Activated CD8-positive, alpha-beta memory T cell treated with anti-CD3 and anti-CD28 coated beads, Interleukin-2, amount 50 U/mL, for 1 hour (primary cell): ENCODE results near the gene KREMEN2.
"Not testable (repeated sequence)": the region's sequence is repeated elsewhere in the genome, so short reads cannot be mapped to it uniquely, and the experiment has no call there.

Experiments
- DNase-seq: peaks from one replicate; pipeline ENCODE4 v3.0.0-alpha.2; 2020; ENCODE audit errors: extremely low read depth

Gene KREMEN2

DNA sequence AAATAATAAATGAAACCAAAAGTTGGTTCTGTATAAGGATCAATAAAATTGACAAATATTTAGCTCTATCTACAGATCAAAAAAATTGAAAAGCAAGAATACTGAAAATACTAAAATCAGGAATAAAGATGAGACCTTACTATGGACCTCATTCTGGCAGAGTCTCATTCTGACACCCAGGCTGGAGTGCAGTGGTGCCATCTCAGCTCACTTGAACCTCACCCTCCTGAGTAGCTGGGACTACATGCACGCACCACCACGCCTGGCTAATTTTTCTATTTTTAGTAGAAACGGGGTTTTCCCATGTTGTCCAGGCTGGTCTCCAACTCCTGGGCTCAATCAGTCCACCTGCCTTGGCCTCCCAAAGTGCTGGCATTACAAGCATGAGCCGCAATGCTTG, 22.0 kb upstream of the KREMEN2 start:
- no peak for DNase-seq

DNA sequence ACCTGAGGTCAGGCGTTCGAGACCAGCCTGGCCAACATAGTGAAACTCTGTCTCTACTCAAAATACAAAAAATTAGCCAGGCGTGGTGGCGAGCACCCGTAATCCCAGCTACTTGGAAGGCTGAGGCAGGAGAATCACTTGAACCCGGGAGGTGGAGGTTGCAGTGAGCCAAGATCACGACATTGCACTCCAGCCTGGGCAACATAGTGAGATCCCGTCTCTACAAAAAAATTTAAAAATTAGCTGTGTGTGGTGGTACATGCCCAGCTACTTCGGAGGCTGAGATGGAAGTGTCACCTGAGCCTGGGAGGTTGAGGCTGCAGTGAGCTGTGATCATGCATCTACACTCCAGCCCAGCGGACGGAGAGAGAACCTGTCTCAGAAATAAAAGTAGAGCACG, 20.4 kb upstream of the KREMEN2 start:
- DNase-seq: not testable (repeated sequence)

DNA sequence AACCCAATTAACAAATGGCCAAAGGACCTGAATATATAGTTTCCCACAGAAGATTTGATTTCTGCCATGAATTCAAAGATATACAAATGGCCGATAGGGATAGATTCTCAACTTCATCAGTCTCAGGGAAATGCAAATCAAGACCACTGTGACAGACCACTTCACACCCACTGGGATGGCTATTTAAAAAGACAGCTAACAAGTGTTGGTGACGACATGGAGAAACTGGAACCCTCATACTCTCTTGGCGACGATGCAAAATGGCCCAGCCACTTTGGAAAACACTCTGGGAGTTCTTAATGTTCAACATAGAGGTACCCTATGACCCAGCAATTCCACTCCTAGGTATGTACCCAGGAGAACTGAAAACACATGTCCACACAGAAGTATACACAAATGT, 17.4 kb upstream of the KREMEN2 start:
- no peak for DNase-seq

DNA sequence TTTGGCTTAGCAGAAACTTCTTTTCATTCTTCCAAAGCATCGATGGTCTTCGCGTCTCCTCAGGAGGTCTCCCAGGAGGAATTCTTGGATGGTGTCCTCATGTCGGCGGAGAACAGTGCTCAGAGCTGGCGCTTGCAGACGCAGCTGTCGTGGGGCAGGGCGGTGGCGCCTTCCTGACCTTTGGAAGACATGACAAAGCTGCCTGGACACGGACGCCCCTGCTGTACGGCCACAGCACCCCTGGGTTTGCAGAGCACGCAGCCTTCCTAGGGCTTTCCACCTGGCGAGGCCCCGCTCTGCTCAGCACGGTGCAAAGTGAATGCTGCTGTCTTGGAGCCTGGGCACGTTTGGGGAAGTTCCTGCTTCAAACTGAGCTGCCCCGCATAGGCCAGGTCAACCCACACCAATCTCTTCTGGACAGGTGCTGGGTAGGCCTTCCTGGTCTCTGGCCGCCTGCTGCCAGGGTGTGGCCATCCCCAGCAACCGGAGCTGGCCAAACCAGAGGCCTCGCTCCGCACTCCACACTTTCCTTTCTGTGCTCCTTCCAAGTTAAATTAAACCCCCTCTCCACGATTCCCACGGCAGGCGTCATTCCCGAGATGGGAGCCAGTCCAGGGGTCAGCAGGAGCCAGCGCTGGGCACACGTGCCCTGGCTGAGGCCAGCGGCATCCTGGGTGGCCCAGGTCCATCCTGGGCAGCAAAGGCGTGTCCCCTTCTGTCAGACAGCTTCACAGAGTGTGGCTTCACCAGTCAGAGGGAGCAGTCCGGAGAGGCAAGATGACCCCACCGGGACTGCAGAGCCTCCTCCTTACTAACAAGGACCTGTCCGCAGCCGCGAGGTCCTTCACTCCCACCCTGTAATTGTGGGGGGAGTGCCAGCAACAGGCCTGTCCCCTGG, 15.0 kb upstream of the KREMEN2 start:
- no peak for DNase-seq

DNA sequence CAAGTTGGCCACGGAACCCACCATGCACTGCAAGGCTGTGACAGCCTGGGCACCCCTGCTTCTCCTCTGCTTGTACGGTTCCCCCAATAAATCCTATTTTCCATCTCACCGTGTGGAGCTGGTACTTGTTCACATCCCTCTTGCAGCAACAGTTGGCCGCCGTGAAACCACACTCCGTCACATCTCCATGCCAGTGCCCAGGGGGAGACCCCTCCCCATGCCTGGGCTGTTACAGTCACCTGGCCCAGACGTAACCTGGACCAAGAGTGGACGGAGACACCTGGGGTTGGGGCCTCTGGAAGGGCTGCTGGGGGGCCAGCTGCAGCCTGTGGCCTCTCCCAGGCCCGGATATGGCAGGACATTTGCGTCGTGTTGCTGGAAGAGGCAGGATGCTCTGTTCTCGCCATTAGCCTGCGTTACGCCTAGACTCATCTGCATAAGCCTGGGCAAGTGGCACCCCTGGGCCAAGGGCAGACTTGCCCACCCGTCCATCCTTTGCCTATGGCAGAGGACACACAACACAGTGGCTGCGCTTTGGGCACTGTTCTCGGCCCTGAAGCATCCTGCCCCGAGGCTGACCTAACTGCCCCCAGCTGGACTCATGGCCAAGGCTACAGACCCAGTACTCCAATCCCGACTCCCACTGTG, 14.2 kb upstream of the KREMEN2 start:
- DNase-seq: no peak

DNA sequence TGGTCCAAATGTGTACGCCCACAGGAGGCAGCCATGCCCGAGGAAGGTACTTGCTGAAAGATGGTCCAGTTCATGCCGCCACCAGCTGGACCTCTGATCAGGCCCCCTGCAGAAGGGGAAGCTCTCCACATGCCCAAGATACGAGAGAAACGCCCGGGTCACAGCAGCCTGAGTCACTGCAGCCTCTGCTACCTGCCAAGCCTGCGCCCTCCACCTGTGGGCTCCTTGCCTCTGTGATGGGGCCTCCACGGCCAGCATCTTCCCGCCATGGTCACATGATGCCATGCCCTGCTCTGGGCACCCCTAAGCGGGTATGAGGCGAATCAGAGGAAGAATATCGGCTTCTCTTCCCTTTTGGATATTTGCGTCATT, 13.7 kb upstream of the KREMEN2 start:
- no peak for DNase-seq

DNA sequence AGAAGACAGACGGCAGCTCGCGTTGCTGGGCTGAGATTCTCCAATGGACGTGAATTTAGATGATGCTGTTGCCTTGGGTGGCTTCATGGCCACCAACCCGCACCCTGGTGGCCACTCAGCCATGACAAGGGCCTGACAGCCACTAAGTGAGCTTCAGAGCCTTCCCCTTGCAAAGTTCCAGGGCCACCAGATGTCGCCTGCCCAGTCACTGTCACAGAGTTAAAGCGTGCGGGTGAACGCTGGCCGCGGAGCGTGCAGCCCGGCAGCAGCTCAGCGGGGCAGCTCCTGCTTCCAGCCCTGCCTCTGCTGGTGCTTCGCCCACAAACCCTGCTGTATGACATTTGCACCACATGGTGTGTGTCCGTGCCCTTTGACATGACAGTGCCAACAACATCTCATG, 13.3 kb upstream of the KREMEN2 start:
- no peak for DNase-seq

DNA sequence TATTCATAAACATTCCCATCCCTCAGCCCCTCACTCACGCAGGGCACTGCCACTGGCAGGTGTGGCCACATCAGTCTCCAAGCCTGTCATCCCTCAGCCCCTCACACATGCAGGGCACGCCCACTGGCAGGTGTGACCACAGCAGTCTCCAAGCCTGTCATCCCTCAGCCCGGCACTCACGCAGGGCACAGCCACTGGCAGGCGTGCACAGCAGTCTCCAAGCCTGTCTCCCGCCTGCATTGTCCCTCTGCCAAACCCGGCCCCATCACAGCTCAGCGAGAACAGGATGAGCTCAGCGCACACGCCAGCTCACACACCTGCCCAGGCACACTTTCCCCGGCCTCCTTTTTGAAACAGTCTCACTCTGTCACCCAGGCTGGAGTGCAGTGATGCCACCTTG, 11.4 kb upstream of the KREMEN2 start:
- no peak for DNase-seq

DNA sequence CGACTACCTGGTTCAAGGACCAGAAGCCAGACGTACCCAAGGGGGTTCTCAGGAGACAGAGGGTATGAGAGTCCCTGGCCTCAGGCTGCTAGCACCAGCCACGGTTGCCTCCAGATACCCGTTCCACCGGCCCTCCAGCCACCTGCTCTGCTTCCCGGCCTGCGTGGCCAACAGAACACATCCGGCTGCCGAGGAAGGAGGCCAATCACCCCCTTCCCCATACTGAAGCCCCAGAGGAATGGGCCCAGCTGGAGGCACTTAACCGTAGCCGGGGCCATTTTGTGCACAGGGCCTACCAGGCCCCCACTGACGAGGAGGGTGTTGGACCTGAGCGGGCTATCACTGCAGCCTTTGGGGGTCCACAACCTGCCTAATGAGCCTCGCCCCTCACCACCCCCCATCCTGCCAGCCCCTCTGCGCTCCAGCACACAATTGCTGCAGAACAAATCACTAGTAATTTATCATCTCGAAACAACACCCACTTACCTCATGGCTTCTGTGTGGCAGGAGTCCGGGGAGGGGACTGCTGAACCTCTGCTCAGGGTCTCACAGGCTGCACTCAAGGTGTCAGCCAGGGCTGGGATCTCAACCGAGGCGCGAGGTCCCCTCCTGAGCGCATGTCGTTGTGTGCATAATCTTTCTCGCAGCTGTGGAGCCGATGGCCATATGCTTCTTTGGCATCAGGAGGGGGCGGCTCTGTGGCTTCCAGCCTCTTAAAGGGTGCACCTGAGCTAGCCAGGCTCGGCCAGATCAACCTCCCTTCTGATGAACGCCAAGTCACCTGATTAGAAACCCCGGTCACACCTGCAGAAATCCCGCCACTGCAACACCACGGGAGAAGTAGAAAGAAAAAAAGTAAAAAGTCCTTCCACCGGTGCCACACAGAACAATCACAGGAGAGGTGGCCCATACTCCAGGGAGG, 10.1 kb upstream of the KREMEN2 start:
- DNase-seq: no peak

DNA sequence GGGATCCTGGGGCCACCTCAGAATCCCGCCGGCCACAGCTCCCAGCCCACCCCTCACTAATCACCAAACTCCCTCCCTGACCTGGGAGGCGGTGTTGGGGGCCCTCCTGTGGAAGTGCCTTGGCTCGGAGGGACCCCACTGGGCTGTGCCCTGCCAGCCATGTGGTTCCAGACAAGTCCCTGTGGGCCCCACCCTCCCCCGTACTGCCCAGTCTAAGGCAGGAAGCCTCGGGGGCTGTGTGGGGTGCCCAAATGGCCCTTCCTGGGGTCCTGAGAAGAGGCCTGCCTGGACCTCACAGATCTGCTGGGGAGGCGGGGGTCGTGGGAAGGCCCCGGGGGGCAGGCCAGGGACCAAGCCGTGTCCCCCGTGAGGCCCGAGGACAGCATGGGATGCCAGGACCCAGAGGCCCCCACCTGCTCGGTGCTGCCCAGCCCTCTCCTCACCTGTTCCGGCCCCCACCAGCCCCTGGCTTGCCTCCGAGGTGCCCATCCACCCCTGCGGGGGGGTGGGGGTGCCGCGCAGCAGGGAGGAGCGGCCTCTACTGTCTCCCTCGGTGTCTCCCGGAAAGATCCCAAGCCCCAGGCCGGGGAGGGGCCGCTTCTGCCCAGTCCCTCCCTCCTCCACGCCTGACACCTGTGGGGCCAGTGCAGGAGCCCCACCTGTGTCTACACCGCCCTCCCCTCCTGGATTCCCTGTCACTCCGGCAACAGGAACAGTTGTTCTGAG, 9.3 kb upstream of the KREMEN2 start:
- no peak for DNase-seq

DNA sequence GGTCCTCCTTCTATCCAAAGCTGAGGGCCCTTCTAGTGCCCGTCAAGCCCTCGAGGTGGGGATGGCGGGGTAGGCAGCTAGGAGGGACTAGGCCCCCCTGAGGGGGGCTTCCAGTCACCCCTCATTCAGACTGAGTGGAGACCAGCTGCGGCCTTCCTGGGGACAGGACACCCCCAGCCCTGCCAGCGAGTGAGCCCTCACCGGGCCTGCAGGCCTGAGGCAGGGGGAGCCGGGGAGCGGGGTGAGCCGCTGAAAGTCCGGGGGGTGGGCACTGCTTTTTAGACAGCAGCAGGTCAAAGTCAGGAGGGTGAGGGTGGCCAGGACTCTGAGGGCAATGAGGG, 8.7 kb upstream of the KREMEN2 start:
- no peak for DNase-seq

DNA sequence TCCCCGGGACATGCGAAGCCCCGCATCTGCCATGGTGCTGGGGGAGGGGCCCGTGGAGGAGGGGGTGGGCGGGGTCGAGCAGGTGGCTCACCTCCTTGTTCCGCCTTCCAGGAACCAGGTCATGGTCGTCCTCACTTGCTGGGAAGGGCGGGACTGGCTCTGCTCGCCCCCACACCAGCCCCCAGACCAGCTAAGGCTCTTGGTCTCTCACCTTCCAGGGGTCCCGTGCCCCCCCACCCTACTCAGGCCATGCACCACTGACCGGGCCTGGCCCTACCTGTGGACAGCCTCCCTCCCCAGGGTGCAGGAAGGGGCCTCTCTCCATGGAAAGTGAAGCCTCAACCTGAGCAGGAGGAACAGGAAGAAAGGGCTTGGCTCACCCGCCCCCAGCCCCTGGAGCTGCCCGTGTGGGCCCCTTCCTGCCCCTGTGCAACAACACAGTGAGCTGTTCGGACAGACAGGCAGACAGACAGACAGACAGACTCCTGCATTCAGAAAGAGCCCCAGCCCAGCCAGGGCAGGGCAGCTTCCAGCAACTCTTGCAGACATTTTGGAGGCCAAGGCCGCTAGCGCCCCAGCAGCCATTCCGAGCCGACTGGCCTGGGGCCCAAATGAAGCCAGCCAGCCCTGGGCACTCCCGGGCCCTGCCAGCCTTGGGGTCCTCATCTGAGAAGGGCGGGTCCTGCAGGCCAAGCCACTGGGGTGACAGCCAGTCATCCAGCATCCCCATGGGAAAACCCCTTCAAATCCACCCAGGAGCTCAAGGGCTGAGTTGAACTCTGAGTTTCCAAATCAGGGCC, 8.1 kb upstream of the KREMEN2 start:
- DNase-seq: no peak

DNA sequence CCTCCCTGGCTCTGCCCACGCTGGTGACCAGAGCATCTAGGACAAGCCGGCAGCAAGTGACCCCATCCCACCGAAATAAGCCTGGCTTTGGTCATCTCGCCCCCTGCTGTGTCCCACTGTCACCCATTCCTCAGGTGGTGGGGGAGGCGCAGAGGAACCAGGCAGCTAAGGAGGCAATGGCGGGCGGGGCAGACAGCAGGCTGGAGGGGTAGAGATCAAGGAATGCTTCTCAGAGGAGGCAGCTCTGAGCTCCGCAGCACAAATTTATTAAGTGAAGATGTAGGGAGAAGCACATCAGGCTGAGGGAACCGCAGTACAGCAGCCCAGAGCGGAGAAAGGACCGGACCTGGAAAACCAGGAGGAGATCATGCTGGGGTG, 7.5 kb upstream of the KREMEN2 start:
- no peak for DNase-seq

DNA sequence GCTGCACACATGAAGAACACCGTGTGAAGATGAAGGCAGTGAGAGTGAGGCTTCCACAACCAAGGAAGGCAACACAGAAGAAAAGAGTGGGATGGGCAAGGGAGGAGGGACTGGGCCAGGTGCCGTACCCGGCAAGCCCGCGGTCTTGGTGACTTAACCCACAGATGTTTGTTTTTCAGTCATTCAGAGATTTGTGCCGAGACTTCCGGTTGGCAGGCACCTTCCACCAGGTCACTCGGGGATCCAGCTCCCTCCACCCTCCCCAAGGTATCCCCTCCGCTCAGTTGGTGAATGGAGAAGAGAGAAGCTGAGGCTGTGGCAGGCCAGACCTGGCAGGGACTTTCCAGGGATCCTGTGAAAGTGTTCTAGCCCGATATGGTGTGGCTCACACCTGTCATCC, 4.9 kb upstream of the KREMEN2 start:
- DNase-seq: no peak

DNA sequence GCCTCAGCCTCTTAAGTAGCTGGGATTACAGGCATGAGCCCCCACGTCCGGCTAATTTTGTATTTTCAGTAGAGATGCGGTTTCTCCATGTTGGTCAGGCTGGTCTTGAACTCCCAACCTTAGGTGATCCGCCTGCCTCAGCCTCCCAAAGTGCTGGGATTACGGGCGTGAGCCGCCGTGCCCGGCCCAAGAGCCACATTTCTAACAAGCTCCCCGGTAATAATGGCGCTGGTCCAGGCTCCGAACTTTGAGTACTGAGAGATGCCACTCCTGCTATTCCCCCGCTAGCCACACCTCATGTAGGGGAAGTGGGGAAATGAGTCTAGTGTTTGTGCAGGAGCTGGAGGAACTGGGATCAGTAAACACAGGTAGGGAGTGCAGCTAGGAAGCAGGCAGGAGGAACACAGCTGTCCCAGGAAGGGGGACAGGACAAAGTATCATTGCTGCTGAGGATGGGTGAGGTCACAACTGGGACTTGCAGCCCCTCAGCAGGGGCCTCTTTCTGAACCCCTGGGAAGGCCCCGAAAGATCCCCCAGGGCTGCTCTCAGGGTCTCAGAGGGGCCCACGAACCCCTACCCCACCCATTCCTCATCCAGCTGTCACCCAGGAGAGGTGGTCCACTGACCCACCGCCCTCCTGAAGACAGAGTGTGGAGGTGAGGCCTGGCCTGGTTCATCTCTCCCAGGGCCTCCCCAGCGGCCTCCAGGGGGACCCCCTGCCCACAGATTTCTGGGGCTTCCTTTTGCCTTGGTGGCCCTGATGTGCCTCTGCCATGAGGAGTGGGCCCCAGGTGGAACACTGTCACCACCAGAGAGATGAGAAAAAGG, 3.7 kb upstream of the KREMEN2 start:
- no peak for DNase-seq

DNA sequence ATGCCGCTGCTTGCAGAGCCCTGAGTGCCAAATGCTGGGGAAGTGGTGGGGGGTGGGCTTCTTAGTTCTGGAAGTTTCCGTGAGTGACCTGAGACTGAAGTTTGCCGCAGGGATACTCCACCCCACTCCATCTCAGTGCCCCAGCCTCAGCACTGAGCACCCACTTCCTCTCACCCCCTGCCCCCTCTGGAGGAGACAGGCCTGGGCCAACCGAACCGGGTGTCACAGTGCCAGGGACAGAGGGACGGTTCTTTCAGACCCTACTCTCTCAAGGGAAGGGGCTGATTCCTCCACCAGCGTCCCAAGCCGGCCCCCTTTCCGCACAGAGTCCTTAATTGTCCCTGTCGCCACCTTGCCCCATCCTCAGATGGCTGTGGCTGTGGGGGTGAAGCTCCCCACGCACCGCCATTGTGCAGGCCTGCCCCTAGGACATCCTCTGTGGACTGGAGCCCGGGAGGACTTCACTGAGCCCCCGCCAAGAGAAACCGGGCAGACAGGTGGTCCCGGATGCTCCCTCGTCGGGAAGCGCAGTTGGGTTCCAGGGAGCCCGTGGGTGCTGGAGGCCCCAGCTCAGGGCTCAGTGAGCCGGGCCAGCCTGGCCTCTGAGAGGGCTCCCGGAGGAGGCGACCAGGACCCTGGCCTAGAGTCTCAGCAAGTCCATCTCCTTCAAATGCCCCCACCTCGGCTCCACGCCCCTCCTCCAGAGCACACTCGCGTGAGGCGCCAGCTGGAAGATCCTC, 1.6 kb upstream of the KREMEN2 start:
- DNase-seq: no peak

DNA sequence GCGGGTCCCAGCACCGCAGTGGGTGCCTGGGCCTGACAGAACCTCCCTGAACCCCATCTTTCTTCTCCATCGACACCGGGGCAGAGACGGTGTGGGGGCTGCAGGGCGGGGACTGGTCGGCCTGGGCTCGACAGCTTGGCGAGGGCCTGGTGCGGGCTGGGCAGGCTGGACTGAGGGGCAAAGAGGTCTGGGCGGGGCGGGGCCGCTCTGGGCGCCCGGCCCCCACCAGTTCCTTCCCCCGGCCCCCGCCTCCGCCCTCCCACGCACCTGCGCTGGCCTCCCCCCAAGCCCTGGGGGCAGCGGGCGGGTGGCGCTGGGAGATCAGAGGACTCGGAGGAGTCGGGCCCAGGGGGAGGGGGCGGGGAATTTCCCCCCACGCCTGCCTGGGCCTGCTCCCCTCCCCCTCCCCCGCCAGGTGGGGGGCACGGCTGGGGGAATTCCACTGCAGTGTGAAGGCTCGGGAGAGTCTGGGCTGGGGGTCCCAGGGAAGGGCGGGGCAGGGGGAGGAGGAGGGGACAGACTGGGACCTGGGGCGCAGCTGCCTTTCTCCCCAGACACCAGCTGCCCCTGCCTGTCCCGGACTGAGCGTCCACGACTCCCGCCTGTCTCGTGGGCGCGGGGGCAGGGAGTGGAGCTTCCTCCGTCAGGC, 877 bp upstream of the KREMEN2 start:
- DNase-seq: no peak

DNA sequence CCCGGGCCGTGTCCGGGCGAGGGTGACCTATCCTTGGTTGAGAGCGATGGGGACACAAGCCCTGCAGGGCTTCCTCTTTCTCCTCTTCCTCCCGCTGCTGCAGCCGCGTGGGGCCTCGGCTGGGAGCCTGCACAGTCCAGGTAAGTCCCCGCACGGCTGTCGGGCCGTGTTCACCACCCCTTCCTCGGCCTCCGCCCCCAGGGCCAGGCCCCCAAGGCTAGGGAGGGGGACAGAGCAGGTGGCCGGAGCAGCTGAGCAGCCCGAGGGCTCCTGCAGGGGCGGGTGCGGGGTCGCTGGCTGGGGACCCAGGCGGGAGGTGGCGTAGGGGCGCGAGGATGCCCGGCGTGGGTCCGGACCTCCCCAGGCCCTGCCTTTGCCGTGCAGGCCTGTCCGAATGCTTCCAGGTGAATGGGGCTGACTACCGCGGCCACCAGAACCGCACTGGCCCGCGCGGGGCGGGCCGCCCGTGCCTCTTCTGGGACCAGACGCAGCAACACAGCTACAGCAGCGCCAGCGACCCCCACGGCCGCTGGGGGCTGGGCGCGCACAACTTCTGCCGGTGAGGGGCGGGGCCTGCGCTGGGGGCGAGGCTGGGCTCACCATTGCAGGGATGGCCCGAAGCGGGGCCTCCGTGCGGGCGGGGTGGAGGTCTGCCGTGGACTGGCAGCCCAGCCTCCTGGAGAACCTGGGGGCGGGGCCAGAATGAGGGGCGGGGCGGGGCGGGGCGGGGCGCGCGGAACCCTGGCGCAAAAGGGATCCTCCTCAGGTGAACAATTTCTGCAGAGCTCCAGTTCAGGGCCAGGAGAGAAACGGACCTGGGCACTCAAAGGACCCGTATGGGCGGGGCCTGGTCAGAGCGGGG, 631 bp downstream of the KREMEN2 start:
- DNase-seq: no peak
